ENCODE data around the gene BMPER. TPM values are rescaled to one million over a fixed set of nuclear protein-coding genes. Genes with fewer than 3 reads are reported as not detected.

Gene BMPER
- total and polyA plus RNA-seq, 2 donors (not counting 1 experiment from before 2014, with no cell fraction given): 12.2 to 15.9 TPM

DNA sequence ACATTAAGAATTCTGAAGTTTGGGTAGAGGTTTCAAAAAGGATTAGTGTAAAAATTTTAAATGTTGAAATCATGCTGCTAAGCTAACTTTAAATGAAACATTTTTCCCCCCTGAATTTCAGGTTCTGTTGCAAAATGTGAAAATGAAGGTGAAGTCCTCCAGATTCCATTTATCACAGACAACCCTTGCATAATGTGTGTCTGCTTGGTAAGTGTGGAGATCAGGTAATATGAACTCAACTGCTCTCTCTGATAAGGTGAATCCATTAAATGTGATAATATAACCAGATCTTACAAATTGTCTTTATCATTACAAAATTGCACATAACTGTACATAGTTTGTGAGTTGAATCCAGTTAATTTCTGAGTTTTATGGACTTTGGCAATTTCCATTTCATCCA, 1.4 kb downstream of the BMPER start:
- no peaks in the 10 kb centered on the region for H4K20me1 ChIP-seq (ENCODE audit: control insufficient read depth, extremely low read depth, insufficient read depth, low read length)
- peaks cover 15% of the 10 kb centered on the region for H3K4me1 ChIP-seq (ENCODE audit: control insufficient read depth, extremely low read depth, insufficient read depth, low read length)
- H3K9ac ChIP-seq (ENCODE audit: insufficient read depth, low read length): no peak overlapping the region
- H3K27me3 ChIP-seq (ENCODE audit: control insufficient read depth, insufficient read depth, low read length): no peaks in the 10 kb centered on the region
- TF ChIP-seq EZH2 (IDR thresholded peaks at IDR 0.05; ENCODE audit: low read length, missing control alignments): no peak
- TF ChIP-seq, protein P1, sequence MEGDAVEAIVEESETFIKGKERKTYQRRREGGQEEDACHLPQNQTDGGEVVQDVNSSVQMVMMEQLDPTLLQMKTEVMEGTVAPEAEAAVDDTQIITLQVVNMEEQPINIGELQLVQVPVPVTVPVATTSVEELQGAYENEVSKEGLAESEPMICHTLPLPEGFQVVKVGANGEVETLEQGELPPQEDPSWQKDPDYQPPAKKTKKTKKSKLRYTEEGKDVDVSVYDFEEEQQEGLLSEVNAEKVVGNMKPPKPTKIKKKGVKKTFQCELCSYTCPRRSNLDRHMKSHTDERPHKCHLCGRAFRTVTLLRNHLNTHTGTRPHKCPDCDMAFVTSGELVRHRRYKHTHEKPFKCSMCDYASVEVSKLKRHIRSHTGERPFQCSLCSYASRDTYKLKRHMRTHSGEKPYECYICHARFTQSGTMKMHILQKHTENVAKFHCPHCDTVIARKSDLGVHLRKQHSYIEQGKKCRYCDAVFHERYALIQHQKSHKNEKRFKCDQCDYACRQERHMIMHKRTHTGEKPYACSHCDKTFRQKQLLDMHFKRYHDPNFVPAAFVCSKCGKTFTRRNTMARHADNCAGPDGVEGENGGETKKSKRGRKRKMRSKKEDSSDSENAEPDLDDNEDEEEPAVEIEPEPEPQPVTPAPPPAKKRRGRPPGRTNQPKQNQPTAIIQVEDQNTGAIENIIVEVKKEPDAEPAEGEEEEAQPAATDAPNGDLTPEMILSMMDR (conservative IDR thresholded peaks at IDR 0.05 in 1 of 2, IDR thresholded peaks at IDR 0.05 in 1 of 2; ENCODE audit: low read depth in 1 of 2, low read length in 2 of 2): no peak
- no peaks in the 10 kb centered on the region for H3K36me3 ChIP-seq (ENCODE audit: control insufficient read depth, insufficient read depth, low read length)
- no peak for DNase-seq (ENCODE audit: low read depth in 2 of 2)
- no peak overlapping the region for H2AFZ ChIP-seq (ENCODE audit: low read length)
- no peak overlapping the region for H3K27ac ChIP-seq (ENCODE audit: insufficient read depth, low read length)
- H3K4me3 ChIP-seq (replicated peaks in 1 of 4; ENCODE audit: control extremely low read depth in 1 of 4, insufficient read depth in 1 of 4, low read depth in 3 of 4, low read length in 4 of 4): peak overlapping the region in 3 of 4 experiments; percentile 27 to 75 (median 53)
- H3K79me2 ChIP-seq (ENCODE audit: control insufficient read depth, insufficient read depth, low read length): peaks cover 3% of the 10 kb centered on the region
- no peaks in the 10 kb centered on the region for H3K9me3 ChIP-seq (ENCODE audit: control insufficient read depth, insufficient read depth, low read depth, low read length)
- H3K4me2 ChIP-seq (ENCODE audit: extremely low read depth, insufficient read depth, low read length): peak overlapping the region; percentile 49

DNA sequence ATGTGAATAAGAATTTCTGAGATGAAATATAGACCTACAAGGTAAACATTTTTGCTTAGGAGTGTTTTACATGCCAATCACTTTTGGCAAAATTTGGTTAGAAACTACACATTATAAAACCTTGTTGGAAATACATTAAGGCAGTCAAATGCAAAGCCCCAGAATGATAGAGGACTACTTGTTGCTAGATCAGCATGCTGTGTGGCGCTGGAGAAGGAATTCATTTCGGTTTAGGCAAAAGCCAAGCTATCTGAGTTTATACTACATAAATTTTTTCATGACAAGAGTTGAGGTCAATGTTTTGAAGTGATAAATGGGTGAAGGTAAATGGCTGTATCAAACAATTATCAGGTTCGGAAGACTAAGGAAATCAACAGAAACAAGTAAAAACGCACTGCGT, 2.3 kb downstream of the BMPER start:
- no peaks in the 10 kb centered on the region for H3K9me3 ChIP-seq (ENCODE audit: control insufficient read depth, insufficient read depth, low read depth, low read length)
- no peak for DNase-seq (ENCODE audit: low read depth in 2 of 2)
- TF ChIP-seq, protein P1 (conservative IDR thresholded peaks at IDR 0.05 in 1 of 2, IDR thresholded peaks at IDR 0.05 in 1 of 2; ENCODE audit: low read depth in 1 of 2, low read length in 2 of 2): no peak
- TF ChIP-seq EZH2 (IDR thresholded peaks at IDR 0.05; ENCODE audit: low read length, missing control alignments): no peak
- peaks cover 3% of the 10 kb centered on the region for H3K79me2 ChIP-seq (ENCODE audit: control insufficient read depth, insufficient read depth, low read length)
- no peaks in the 10 kb centered on the region for H4K20me1 ChIP-seq (ENCODE audit: control insufficient read depth, extremely low read depth, insufficient read depth, low read length)
- H3K9ac ChIP-seq (ENCODE audit: insufficient read depth, low read length): no peak overlapping the region
- H3K4me3 ChIP-seq (replicated peaks in 1 of 4; ENCODE audit: control extremely low read depth in 1 of 4, insufficient read depth in 1 of 4, low read depth in 3 of 4, low read length in 4 of 4): peak overlapping the region in 1 of 4 experiments; percentile 75
- no peak overlapping the region for H2AFZ ChIP-seq (ENCODE audit: low read length)
- peak overlapping the region; percentile 56 for H3K4me2 ChIP-seq (ENCODE audit: extremely low read depth, insufficient read depth, low read length)
- H3K4me1 ChIP-seq (ENCODE audit: control insufficient read depth, extremely low read depth, insufficient read depth, low read length): peaks cover 15% of the 10 kb centered on the region
- H3K27me3 ChIP-seq (ENCODE audit: control insufficient read depth, insufficient read depth, low read length): no peaks in the 10 kb centered on the region
- H3K27ac ChIP-seq (ENCODE audit: insufficient read depth, low read length): no peak overlapping the region
- no peaks in the 10 kb centered on the region for H3K36me3 ChIP-seq (ENCODE audit: control insufficient read depth, insufficient read depth, low read length)

DNA sequence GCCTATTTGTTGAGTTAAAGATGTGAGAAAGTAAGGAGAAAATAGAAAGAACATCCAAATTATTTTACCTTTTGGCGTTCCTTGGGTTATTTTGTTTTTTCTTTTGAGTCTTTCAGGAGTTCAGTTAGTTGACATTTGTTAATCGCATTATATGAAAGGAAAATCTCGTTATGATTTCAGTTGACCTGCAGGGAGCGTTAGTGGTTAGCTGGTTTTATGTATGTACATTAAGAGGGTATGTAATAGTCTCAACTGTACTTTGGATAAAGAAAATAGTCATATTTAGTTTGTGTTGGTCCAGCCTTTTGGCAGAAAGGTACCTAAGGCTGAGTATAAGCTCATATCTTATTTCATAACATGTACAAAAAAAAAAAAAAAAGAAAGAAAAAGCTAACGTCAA, 4.0 kb downstream of the BMPER start:
- DNase-seq (ENCODE audit: low read depth in 2 of 2): peak in 1 of 2 donors; percentile 45
- TF ChIP-seq EZH2 (IDR thresholded peaks at IDR 0.05; ENCODE audit: low read length, missing control alignments): no peak
- TF ChIP-seq, protein P1 (conservative IDR thresholded peaks at IDR 0.05 in 1 of 2, IDR thresholded peaks at IDR 0.05 in 1 of 2; ENCODE audit: low read depth in 1 of 2, low read length in 2 of 2): peak in 1 of 2 donors; percentile 17
- H3K27ac ChIP-seq (ENCODE audit: insufficient read depth, low read length): no peak overlapping the region
- no peak overlapping the region for H2AFZ ChIP-seq (ENCODE audit: low read length)
- H3K4me2 ChIP-seq (ENCODE audit: extremely low read depth, insufficient read depth, low read length): peak overlapping the region; percentile 32
- H3K36me3 ChIP-seq (ENCODE audit: control insufficient read depth, insufficient read depth, low read length): no peaks in the 10 kb centered on the region
- no peaks in the 10 kb centered on the region for H4K20me1 ChIP-seq (ENCODE audit: control insufficient read depth, extremely low read depth, insufficient read depth, low read length)
- H3K79me2 ChIP-seq (ENCODE audit: control insufficient read depth, insufficient read depth, low read length): peaks cover 3% of the 10 kb centered on the region
- no peaks in the 10 kb centered on the region for H3K9me3 ChIP-seq (ENCODE audit: control insufficient read depth, insufficient read depth, low read depth, low read length)
- peaks cover 5% of the 10 kb centered on the region for H3K4me1 ChIP-seq (ENCODE audit: control insufficient read depth, extremely low read depth, insufficient read depth, low read length)
- H3K27me3 ChIP-seq (ENCODE audit: control insufficient read depth, insufficient read depth, low read length): no peaks in the 10 kb centered on the region
- no peak overlapping the region for H3K4me3 ChIP-seq (replicated peaks in 1 of 4; ENCODE audit: control extremely low read depth in 1 of 4, insufficient read depth in 1 of 4, low read depth in 3 of 4, low read length in 4 of 4)
- no peak overlapping the region for H3K9ac ChIP-seq (ENCODE audit: insufficient read depth, low read length)
